ENCODE data around the gene RELA. TPM values are rescaled to one million over a fixed set of nuclear protein-coding genes. Genes with fewer than 3 reads are reported as not detected.
"Not testable (repeated sequence)": the region's sequence is repeated elsewhere in the genome, so short reads cannot be mapped to it uniquely, and the experiment has no call there.

RELA gene
- total RNA-seq (100 to 1,000 TPM; 302 to 378 TPM), total RNA-seq (118 to 233 reads per million in 2 donors)

GRCh38 chr11:65662799-65663638 is at the start of gene RELA:
Gene RELA (minus strand): TSS chr11:65662916. CDS start chr11:65662832, 84 bp downstream.
- peak; percentile 86 for ATAC-seq
- Mint-ChIP-seq H3K27me3 (no peaks in the 10 kb centered on the region), H3K36me3 (ENCODE audit: low read depth) (peaks cover 13% of the 10 kb centered on the region), H3K4me1 (peaks cover 26% of the 10 kb centered on the region), H3K4me3 (peak within 1 kb of the TSS; percentile 90), H3K27ac (peak within 1 kb of the TSS; percentile 96)
- no peaks in the 10 kb centered on the region for H3K9me3 ChIP-seq (ENCODE audit: control insufficient read depth, low read length, poor library complexity, severe bottlenecking)
- peak; percentile 82 to 88 (median 85) for DNase-seq

DNA sequence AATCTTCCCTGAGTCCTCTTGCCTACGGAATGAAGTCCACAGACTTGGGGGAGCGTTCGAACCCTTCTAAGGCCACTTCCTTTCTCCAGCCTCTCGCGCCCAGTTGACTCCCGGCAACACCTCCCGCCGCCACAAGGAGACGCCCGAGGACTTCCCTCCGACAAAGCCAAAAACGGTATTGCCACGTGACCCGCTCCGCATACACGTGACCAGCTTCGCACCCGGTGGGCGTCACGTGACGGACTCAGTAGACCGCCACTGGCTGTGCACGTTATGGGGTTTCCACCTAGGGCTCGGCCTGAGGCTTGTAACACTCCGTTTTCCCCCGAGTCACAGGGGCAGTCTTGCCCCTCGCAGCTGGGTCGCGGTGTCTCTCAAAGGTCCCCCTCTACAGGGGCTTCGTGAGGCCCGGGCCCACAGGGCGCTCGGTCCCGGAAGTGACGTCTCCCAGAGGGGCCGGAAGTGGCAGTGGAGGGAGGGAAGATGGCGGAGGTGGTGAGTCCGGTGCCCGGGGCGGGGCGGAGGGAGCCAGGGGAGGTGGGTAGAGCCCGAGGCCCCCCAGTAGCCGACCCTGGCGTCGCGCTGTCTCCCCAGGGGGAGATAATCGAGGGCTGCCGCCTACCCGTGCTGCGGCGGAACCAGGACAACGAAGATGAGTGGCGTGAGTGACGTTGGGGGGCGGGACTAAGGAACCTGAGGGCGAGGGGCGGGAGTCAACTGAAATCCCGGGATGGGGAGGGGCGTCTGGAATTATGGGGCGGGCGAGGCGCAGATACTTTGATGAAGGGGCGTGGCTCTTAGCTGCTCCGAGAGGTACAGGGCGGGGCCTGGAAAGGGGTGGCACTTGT is 49.3 kb upstream of the RELA start, which contains the start of gene KAT5:
KAT5 (plus strand) TSS at position 468 of the 848 bp plus-strand sequence; CDS start at position 484, 16 bp downstream.
- H3K36me3 Mint-ChIP-seq (ENCODE audit: low read depth) = peaks cover 8% of the 10 kb centered on the region
- ATAC-seq (peak; percentile 85), DNase-seq (peak; percentile 91 to 94 (median 94))
- H3K27me3 Mint-ChIP-seq = peaks cover 4% of the 10 kb centered on the region
- peaks cover 25% of the 10 kb centered on the region for H3K4me1 Mint-ChIP-seq
- peak within 1 kb of the TSS; percentile 98 for H3K27ac Mint-ChIP-seq
- no peaks in the 10 kb centered on the region for H3K9me3 ChIP-seq (ENCODE audit: control insufficient read depth, low read length, poor library complexity, severe bottlenecking)
- H3K4me3 Mint-ChIP-seq = peak within 1 kb of the TSS; percentile 95

GRCh38 chr11:65710421-65710820 is 47.7 kb upstream of the RELA start:
- H3K9me3 ChIP-seq (ENCODE audit: control insufficient read depth, low read length, poor library complexity, severe bottlenecking) = no peaks in the 10 kb centered on the region
- Mint-ChIP-seq H3K36me3 (ENCODE audit: low read depth) (peaks cover 6% of the 10 kb centered on the region), H3K27me3 (peaks cover 4% of the 10 kb centered on the region), H3K4me3 (no peak overlapping the region), H3K4me1 (peaks cover 26% of the 10 kb centered on the region), H3K27ac (peak overlapping the region; percentile 98)
- ATAC-seq (no peak), DNase-seq (no peak)

DNA sequence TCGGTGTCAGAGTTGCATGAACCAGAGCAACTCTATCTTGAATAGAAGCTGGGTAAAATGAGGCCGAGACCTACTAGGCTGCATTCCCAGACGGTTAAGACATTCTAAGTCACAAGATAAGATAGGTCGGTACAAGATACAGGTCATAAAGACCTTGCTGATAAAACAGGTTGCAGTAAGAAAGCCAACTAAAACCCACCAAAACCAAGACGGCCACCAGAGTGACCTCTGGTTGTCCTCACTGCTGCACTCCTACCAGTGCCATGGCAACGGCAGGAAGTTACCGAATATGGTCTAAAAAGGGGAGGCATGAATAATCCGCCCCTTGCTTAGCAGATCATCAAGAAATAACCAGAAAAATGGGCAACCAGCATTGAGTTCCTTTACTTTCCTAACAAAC is 46.9 kb upstream of the RELA start:
- Mint-ChIP-seq H3K27ac (no peak overlapping the region), H3K36me3 (ENCODE audit: low read depth) (peaks cover 3% of the 10 kb centered on the region)

DNA sequence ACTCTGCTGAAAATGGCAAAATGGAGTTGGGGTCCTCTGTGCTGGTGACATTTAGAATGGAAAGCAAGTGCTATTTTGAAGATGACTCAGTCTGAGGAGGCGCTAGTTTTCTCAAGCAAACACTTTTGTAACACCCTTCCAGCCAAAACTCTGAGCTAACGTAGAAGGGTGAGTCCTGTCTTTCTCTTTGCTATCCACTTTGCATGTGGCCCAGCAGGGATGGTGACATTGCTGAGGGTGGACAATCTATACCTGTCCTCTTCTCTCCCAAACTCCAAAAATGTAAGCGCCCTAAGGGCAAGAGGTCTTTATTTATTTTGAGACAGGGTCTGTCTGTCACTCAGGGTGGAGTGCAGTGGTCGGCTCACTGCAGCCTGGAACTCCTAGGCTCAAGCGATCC is 45.7 kb upstream of the RELA start:
- Mint-ChIP-seq H3K27ac (no peak overlapping the region), H3K27me3 (peaks cover 9% of the 10 kb centered on the region), H3K4me3 (no peak overlapping the region), H3K4me1 (peaks cover 14% of the 10 kb centered on the region), H3K36me3 (ENCODE audit: low read depth) (no peaks in the 10 kb centered on the region)
- DNase-seq (no peak), ATAC-seq (no peak)
- no peaks in the 10 kb centered on the region for H3K9me3 ChIP-seq (ENCODE audit: control insufficient read depth, low read length, poor library complexity, severe bottlenecking)

More for the DNA sequence above, 46.9 kb upstream of the RELA start:
- no peaks in the 10 kb centered on the region for H3K9me3 ChIP-seq (ENCODE audit: control insufficient read depth, low read length, poor library complexity, severe bottlenecking)
- no peak for DNase-seq
- Mint-ChIP-seq H3K4me3 (no peak overlapping the region), H3K4me1 (peaks cover 21% of the 10 kb centered on the region), H3K27me3 (peaks cover 4% of the 10 kb centered on the region)
- ATAC-seq = no peak

DNA sequence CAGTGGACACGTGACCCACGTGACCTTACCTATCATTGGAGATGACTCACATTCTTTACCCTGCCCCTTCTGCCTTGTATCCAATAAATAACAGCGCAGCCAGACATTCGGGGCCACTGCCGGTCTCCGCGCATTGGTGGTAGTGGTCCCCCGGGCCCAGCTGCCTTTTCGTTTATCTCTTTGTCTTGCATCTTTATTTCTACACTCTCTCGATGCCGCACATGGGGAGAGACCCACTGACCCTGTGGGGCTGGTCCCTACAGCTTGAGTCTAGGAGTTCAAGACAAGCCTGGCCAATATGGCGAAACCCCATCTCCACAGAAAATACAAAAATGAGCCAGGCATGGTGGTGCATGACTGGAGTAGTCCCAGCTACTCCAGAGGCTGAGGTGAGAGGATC is 44.3 kb upstream of the RELA start:
- not testable (repeated sequence) for ATAC-seq, H3K27ac Mint-ChIP-seq
- peak overlapping the region; percentile 21 for H3K4me3 Mint-ChIP-seq

GRCh38 chr11:65706303-65706763 is 43.6 kb upstream of the RELA start:
- ATAC-seq (peak; percentile 32), DNase-seq (peak; percentile 40 to 63 (median 57))
- not testable (repeated sequence) for H3K4me3 Mint-ChIP-seq; H3K27ac Mint-ChIP-seq; H3K9me3 ChIP-seq (ENCODE audit: control insufficient read depth, low read length, poor library complexity, severe bottlenecking); H3K4me1 Mint-ChIP-seq; H3K36me3 Mint-ChIP-seq (ENCODE audit: low read depth)
- peaks cover 17% of the 10 kb centered on the region for H3K27me3 Mint-ChIP-seq

More for the DNA sequence above, 44.3 kb upstream of the RELA start:
- peaks cover 17% of the 10 kb centered on the region for H3K27me3 Mint-ChIP-seq
- not testable (repeated sequence) for H3K9me3 ChIP-seq (ENCODE audit: control insufficient read depth, low read length, poor library complexity, severe bottlenecking); H3K4me1 Mint-ChIP-seq; H3K36me3 Mint-ChIP-seq (ENCODE audit: low read depth); DNase-seq

DNA sequence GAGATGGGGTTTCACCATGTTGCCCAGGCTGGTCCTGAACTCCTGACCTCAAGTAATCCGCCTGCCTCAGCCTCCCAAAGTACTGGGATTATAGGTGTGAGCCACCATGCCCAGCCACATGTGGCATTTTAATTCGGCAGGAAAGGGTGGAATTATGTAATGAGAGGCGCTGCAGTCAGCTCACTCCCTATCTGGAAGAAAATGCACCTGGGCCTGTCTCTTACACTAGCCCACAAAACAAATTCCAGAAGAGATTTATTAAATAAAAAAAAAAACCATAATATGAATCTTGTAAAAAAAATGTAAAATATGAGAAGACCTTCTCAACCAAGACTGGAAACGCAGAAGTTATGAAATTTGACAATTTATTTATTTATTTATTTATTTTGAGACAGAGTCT is 41.1 kb upstream of the RELA start:
- Mint-ChIP-seq H3K36me3 (ENCODE audit: low read depth) (no peaks in the 10 kb centered on the region), H3K4me3 (peak overlapping the region; percentile 25), H3K27me3 (peaks cover 21% of the 10 kb centered on the region), H3K27ac (no peak overlapping the region), H3K4me1 (peaks cover 4% of the 10 kb centered on the region)
- ATAC-seq = no peak
- no peak for DNase-seq
- H3K9me3 ChIP-seq (ENCODE audit: control insufficient read depth, low read length, poor library complexity, severe bottlenecking) = no peaks in the 10 kb centered on the region

GRCh38 chr11:65701686-65702085 is 39.0 kb upstream of the RELA start:
- no peak for DNase-seq
- Mint-ChIP-seq H3K4me1 (no peaks in the 10 kb centered on the region), H3K27ac (no peak overlapping the region), H3K27me3 (peaks cover 17% of the 10 kb centered on the region), H3K4me3 (no peak overlapping the region), H3K36me3 (ENCODE audit: low read depth) (no peaks in the 10 kb centered on the region)
- H3K9me3 ChIP-seq (ENCODE audit: control insufficient read depth, low read length, poor library complexity, severe bottlenecking) = no peaks in the 10 kb centered on the region
- no peak for ATAC-seq

DNA sequence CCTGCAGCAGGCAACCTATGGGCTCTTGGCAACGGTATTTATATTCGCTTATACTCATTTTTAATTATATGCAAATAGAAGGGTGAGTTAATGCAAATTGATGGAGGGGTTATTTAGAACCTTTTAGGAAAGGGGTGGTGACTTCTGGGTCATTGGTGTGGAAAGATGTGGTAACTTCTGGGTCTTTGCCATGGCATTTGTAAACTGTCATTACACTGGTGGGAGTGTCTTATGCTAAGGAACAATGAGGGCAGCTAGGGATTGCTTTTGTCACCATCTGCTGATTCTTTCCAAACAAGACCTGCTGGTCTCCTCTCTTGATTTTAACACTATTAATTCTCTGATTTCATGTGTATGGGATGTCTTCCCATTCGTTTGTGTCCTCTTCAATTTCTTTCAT is 37.7 kb upstream of the RELA start:
- no peak overlapping the region for H3K4me3 Mint-ChIP-seq
- H3K36me3 Mint-ChIP-seq (ENCODE audit: low read depth) = no peaks in the 10 kb centered on the region
- H3K4me1 Mint-ChIP-seq = no peaks in the 10 kb centered on the region
- H3K27ac Mint-ChIP-seq = no peak overlapping the region
- DNase-seq (no peak), ATAC-seq (peak; percentile 36)
- H3K9me3 ChIP-seq (ENCODE audit: control insufficient read depth, low read length, poor library complexity, severe bottlenecking) = no peaks in the 10 kb centered on the region
- H3K27me3 Mint-ChIP-seq = peaks cover 17% of the 10 kb centered on the region

DNA sequence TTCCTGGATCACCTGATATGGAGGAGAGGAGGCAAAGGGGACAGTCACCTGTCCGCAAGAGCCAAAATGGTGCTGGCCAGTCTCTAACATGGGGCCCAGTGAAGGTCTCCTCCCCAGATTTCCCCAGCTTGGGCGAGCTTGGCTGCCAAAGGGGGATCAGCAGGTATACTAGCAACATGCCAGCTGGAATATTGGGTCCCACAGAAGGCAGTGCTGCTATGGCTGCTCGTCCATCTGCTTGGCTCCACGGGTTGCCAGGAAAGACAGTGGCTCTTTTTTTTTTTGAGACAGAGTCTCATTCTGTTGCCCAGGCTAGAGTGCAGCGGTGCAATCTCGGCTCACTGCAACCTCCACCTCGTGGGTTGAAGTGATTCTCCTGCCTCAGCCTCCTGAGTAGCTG is 36.6 kb upstream of the RELA start:
- peaks cover 14% of the 10 kb centered on the region for H3K27me3 Mint-ChIP-seq
- ATAC-seq (no peak), DNase-seq (no peak)
- no peaks in the 10 kb centered on the region for H3K4me1 Mint-ChIP-seq
- peaks cover under 1% of the 10 kb centered on the region for H3K36me3 Mint-ChIP-seq (ENCODE audit: low read depth)
- no peaks in the 10 kb centered on the region for H3K9me3 ChIP-seq (ENCODE audit: control insufficient read depth, low read length, poor library complexity, severe bottlenecking)
- no peak overlapping the region for H3K27ac Mint-ChIP-seq
- H3K4me3 Mint-ChIP-seq = no peak overlapping the region

DNA sequence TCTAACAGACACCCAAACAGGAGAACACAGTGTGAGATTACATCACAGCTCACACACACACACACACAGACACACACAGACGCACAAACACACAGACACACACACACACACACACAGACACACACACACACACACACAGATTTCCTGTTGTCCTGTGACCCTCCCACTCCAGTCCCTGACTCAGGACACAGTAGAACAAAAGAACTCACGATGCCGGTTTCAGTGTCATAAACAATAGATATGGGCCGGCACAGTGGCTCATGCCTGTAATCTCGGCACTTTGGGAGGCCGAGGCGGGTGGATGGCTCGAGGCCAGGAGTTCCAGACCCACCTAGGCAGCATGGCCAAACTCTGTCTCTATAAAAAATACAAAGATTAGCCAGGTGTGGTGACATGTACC is 35.5 kb upstream of the RELA start:
- H3K9me3 ChIP-seq (ENCODE audit: control insufficient read depth, low read length, poor library complexity, severe bottlenecking) = no peaks in the 10 kb centered on the region
- no peak for DNase-seq
- no peak for ATAC-seq
- Mint-ChIP-seq H3K27me3 (peaks cover 13% of the 10 kb centered on the region), H3K27ac (no peak overlapping the region), H3K36me3 (ENCODE audit: low read depth) (peaks cover 2% of the 10 kb centered on the region), H3K4me3 (no peak overlapping the region), H3K4me1 (no peaks in the 10 kb centered on the region)
